Tongue (tissue), 2 donors: ENCODE data around the gene LONP2. TPM values are rescaled to one million over a fixed set of nuclear protein-coding genes. Genes with fewer than 3 reads are reported as not detected.
A peak's percentile ranks its signal among the peaks of the same experiment; 100 is the strongest.
"Not testable (repeated sequence)": the region's sequence is repeated elsewhere in the genome, so short reads cannot be mapped to it uniquely, and the experiment has no call there.

ENCODE experiments used
- DNase-seq: peaks from one replicate; pipeline ENCODE4 v3.0.0-alpha.2; 2015
- total RNA-seq: library from RNA; depleted of rRNA; stranded (reverse); fragments of >200 nt; gene quantifications from one replicate; pipeline ENCODE4 v1.2.3, GENCODE V29; 2014

LONP2 gene
- total RNA-seq, 1 donor from 2014 or later, result 69.3 TPM

DNA sequence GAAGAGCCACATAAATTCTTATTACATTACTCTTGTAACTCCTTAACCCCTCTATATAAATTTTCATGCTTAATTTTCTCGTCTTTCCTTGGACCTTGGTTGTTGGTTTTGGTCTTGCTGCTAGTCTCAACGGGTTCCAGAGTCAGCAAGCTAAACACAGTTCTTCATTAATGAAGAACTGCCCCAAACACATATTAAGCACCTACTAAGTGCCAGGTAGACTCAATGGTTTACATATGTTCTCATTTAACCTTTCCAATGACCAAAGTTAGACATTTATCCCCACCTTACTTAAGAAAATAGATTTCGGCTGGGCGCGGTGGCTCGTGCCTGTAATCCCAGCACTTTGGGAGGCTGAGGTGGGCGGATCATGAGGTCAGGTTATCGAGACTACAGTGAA is 126.1 kb downstream of the LONP2 start:
- DNase-seq, result no peak

- not testable (repeated sequence) for DNase-seq
Observed at GRCh38 chr16:48370668-48371392, 126.7 kb downstream of the LONP2 start.

DNA sequence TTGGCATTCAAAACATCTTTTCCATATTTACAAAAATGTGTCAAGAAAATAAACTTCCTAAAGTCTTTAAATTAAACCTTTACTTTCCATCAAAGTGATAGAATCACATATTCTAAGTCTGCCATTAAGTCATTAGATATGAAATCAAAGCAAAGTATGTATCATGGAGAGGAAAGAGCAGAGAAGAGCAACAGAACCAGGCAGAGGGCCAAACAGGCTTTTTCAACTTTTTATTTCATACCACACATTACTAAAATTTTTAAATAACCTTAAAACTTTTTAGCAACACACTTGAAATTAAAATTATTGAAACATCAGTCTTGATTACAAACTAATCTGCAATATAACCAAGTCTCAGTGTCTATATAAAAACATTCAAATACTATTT is 127.3 kb downstream of the LONP2 start:
- DNase-seq, result no peak

DNA sequence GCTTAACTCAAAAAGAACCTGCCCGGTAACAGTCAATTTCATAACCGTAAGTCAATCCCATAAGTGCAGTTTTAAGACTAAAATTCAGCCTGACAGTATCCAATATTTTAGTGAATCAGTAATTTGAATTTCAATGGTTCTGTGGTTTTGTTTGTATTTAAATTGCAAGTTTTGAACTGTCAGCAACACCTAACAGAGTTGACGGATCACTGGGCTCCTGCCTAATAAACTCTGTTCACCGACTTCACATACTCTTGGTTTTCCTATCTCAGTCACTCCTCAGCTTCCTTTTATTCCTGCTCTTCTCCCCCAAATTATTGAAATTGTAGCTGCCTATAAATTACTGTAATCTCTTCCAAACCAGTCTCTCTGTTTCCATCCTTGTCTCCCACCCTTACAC is 128.6 kb downstream of the LONP2 start:
- DNase-seq, result no peak

GRCh38 chr16:48373258-48374029 is 129.3 kb downstream of the LONP2 start:
- DNase-seq, result no peak

DNA sequence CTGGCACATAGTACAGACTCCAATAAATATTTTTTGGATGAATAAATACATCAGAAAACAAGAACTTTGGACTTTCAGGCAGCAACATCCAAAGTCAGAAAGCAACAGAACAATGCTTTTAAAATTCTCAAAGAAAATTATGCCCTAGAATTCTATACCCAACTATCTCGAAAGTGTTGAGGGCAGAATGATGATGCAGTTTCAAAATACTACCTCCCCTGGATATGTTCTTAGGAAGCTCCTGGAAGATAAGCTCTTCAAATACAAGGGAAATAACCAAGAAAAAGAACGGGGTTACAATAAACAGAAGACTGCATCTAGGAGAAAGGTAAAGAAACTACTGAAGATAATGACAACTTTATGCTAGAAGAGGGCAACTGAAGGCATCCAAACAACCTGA is 130.2 kb downstream of the LONP2 start:
- DNase-seq, result no peak

GRCh38 chr16:48377301-48377700 is 133.2 kb downstream of the LONP2 start:
- DNase-seq, result not testable (repeated sequence)

DNA sequence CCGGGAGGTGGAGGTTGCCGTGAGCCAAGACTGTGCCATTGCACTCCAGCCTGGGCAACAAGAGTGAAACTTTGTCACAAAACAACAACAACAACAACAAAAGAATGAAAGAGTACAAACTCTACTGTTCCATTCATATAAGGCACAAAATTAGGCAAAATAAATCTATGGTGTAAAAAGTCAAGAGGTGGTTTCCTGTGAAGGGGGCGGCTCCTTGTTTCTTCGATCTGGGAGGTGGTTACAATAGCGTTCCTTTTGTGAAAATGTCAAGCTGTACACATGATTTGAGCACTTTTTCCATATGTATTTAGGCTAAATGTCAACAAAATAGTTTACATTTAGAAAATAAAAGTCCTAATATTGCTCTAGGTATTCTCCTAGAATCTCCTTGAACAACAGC is 134.2 kb downstream of the LONP2 start:
- DNase-seq, result no peak

GRCh38 chr16:48378836-48379235 is 134.7 kb downstream of the LONP2 start:
- no peak for DNase-seq

GRCh38 chr16:48381201-48381600 is 137.1 kb downstream of the LONP2 start:
- DNase-seq, result no peak

DNA sequence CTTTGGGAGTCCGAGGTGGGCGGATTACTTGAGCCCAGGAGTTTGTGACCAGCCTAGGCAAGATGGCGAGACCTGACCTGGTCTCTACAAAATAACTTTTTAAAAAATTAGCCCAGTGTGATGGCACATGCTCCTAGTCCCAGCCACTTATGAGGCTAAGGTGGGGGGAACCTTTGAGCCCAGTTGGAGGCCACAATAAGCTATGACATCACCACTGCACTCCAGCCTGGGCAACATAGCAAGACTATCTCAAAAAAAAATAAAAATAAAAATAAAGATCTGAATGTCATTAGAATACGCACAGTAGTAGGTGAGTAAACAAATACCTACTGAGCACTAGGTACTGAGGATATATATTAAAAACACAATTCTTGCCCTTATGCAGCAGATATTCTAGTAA is 138.0 kb downstream of the LONP2 start:
- DNase-seq, result no peak

DNA sequence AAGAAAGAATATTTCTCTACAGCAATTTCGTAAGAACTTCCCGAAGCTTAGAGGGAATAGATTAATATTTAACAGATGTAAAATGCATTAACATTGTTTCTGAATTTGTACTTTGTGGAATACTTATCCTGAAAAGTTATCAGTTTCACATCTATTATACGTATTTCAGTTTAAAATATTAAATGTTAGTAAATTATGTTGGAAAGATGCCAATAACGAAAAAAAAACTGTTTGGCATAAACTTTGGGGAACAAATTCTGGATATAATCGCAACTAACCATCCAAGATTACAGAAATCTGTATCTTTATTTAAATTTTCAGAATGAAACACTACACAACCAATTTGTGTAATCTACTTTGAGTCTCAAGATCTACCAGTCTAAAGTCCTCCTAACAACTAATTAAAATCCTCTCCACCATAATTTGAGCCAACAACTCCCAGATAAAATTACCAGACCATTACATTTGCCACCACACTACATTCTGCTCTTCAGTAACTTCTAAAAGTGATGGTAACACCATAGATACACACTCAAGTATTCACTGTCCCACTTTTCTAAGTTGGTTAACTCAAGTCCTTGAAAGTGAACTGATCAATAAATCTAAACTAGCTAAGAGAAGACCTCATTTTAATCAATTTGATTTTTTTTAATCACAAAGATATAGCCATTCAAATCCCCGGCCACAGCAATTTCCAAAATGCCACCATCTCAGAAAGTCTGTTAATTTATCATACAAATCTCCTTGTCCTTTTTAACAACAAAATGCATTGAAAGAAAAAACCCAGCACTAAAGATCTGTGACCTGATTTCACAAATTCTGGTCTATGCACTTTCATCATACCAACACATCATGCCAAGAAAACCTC is 139.1 kb downstream of the LONP2 start:
- DNase-seq, result no peak

DNA sequence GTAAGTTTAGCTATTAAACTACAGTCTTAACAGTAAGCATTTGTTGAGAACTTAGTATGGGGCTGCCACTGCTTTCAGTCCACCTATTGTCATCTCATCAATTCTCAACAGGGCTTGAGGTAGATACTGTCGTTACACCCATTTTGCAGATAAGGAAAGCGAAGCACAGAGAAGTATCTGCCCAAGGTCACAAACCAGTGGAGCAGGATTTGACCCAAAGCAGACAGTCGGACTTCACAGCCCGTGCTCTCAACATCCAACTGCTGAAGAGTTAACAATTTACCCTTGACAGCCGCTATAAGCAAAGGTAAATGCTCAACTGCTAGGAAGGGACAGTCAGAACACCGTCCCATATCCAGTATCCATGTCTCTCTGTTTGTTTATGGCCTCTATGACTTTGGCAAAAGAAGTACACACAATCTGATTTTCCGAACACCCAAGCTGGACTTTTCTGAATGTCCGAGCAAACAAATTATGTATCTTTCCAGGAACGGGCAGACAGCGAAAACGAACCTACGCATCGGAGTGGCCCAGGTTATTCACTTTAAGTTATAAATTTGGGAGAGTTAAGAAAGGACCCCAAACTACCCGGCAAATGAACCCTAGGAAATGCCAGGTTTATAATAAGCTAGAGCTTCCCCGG is 139.9 kb downstream of the LONP2 start:
- DNase-seq, result peak; percentile 44

- peak; percentile 82 for DNase-seq
Observed at GRCh38 chr16:48384520-48385252, 140.6 kb downstream of the LONP2 start.

- DNase-seq, result peak; percentile 95
Observed at GRCh38 chr16:48385253-48386150, 141.4 kb downstream of the LONP2 start, which contains the start of gene SIAH1. TSS of gene SIAH1 (minus strand) at chr16:48385413. CDS start at chr16:48362428, 22,985 bp downstream.

DNA sequence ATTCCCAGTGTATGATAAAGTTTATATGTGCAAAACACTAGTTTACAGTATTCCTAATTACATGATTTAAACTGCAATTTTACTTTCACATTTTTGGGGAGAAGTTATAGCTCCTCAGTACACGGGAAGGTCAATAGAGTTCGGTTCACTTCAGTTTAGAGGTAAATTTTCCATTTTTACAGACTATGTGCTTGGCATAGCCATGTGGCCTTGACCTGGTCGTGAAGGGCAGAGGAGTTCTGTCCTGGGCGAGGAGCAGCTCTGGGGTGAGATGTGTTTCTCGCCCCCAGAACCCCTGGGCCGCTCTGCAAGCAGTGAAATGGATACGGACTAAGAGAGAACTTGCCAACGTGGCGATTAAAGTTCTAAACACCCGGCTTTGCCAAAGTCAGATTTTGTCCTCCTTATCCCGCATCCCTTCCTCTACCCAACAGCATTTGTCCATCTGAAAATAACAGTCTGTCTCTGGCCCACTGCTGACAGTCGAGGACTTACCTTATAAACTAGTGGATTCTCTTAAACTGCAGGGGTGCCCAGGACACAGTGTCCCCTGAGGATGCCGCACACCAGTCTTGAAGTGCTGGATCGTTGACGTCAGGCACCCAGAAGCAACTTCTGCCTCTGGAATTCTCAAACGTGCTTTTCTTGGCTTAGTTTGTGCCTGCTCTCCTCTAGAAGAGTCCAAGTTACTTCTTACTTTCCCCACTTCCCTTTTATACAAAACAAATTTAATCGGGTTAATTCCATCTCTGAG is 142.6 kb downstream of the LONP2 start:
- DNase-seq, result no peak

GRCh38 chr16:48392407-48392806 is 148.3 kb downstream of the LONP2 start:
- DNase-seq, result no peak

GRCh38 chr16:48393485-48394354 is 149.6 kb downstream of the LONP2 start:
- no peak for DNase-seq

GRCh38 chr16:48394355-48394703 is 150.2 kb downstream of the LONP2 start:
- no peak for DNase-seq
